Muscle layer of duodenum (tissue), 2 donors: ENCODE results near the gene BTNL2.

Experiments
- H3K27ac ChIP-seq: one replicate; pipeline ENCODE4 v1.7.0; 2013; ENCODE audit warnings: mild to moderate bottlenecking, low read length
- H3K27me3 ChIP-seq: one replicate; pipeline ENCODE4 v1.7.0; 2013; ENCODE audit warnings: low read depth, mild to moderate bottlenecking, control low read depth, low read length
- H3K36me3 ChIP-seq, 2 donors: one replicate each; pipeline ENCODE4 v1.7.0; 2013; ENCODE audit warnings: low read length in 2 of 2, control low read depth in 1 of 2, mild to moderate bottlenecking in 1 of 2; ENCODE audit not compliant: insufficient read depth in 2 of 2, control insufficient read depth in 1 of 2
- H3K4me1 ChIP-seq, 2 donors: one replicate each; pipeline ENCODE4 v1.7.0; 2013; ENCODE audit warnings: low read length in 2 of 2, mild to moderate bottlenecking in 2 of 2, control low read depth in 1 of 2, moderate library complexity in 1 of 2; ENCODE audit not compliant: insufficient read depth in 2 of 2, control insufficient read depth in 1 of 2
- H3K4me3 ChIP-seq, 2 donors: one replicate each; pipeline ENCODE4 v1.7.0; 2013; ENCODE audit warnings: low read length in 2 of 2, low read depth in 1 of 2, mild to moderate bottlenecking in 1 of 2
- H3K9me3 ChIP-seq, 2 donors: one replicate each; pipeline ENCODE4 v1.7.0; 2013; ENCODE audit warnings: low read length in 2 of 2, control low read depth in 1 of 2, mild to moderate bottlenecking in 1 of 2; ENCODE audit not compliant: control insufficient read depth in 1 of 2
- donor health status: healthy.

The BTNL2 gene, protein sequence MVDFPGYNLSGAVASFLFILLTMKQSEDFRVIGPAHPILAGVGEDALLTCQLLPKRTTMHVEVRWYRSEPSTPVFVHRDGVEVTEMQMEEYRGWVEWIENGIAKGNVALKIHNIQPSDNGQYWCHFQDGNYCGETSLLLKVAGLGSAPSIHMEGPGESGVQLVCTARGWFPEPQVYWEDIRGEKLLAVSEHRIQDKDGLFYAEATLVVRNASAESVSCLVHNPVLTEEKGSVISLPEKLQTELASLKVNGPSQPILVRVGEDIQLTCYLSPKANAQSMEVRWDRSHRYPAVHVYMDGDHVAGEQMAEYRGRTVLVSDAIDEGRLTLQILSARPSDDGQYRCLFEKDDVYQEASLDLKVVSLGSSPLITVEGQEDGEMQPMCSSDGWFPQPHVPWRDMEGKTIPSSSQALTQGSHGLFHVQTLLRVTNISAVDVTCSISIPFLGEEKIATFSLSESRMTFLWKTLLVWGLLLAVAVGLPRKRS

DNA sequence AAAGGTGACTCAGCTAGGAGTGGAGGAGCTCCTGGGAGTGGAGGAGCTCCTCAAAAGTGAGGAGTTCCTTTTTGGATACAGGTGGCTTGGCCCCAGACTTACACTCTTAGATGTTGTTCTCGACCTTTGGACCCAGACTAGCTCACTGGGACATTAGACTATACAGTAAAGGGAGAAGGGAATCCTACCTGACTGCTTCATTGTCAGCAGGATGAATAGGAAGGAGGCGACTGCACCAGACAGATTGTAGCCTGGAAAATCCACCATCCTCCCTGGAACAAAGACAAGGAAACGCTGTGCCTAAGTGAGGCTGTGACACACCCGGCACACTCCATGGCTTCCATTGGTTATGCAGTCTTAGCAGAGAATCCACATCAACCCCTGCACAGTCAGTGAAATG lies at the start of gene BTNL2:
Gene BTNL2 (minus strand): TSS at position 325 of the 400 bp plus-strand sequence. CDS start 58 bp downstream, at position 267.
- Histone ChIP-seq H3K27ac (no peak within 1 kb of the TSS), H3K4me1 (no peaks in the 10 kb centered on the region), H3K9me3 (no peaks in the 10 kb centered on the region), H3K27me3 (no peaks in the 10 kb centered on the region), H3K4me3 (no peak within 1 kb of the TSS), H3K36me3 (no peaks in the 10 kb centered on the region)

DNA sequence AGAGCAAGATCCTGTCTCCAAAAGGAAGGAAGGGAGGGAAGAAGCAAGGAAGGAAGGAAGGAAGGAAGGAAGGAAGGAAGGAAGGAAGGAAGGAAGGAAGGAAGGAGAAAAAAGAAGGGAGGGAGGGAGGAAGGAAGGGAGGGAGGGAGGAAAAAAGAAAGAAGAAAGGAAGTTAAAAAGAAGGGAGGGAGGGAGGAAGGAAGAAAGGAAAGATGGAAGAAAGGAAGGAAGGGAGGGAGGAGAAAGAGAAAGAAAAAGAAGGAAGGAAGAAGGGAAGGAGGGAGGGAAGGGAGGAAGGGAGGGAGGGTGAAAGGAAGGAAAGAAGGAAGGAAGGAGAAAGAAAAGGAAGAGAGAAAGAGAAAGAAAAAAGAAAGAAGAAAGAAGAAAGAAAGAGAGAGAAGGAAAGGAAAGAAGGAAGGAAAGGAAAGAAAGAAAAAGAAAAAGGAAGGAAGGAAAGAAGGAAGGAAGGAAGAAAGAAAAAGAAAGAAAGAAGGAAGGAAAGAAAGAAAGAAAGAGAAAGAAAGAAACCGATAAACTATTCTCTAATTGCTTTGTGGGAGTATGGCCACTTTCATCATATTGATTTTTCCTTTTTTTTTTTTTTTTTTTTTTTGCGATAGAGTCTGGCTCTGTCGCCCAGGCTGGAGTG lies 42.2 kb upstream of the BTNL2 start:
- Histone ChIP-seq H3K27me3 (no peaks in the 10 kb centered on the region), H3K9me3 (no peaks in the 10 kb centered on the region), H3K36me3 (peaks cover 0 to 6% of the 10 kb centered on the region in 2 donors), H3K4me3 (no peak overlapping the region), H3K4me1 (no peaks in the 10 kb centered on the region), H3K27ac (no peak overlapping the region)

DNA sequence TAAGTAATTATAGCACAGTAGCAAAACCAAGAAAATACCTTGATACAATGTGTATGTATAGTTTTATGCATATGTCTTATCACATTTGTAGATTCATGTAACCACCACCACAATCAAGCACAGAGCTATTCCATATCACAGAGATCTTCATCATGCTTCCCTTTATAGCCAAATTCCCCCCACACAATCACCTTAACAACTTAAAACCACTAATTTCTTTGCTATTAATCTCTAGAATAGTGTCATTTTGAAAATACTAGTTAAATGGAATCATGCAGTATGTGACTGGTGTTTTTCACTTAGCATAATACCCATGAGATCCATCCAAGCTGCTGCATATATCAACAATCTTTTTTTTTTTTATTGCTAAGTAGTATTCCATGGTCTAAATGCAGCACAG lies 41.0 kb upstream of the BTNL2 start:
- no peaks in the 10 kb centered on the region for H3K4me1 ChIP-seq
- H3K36me3 ChIP-seq, result peaks cover 0 to 19% of the 10 kb centered on the region in 2 donors
- no peaks in the 10 kb centered on the region for H3K9me3 ChIP-seq
- no peak overlapping the region for H3K27ac ChIP-seq
- no peak overlapping the region for H3K4me3 ChIP-seq
- no peaks in the 10 kb centered on the region for H3K27me3 ChIP-seq

DNA sequence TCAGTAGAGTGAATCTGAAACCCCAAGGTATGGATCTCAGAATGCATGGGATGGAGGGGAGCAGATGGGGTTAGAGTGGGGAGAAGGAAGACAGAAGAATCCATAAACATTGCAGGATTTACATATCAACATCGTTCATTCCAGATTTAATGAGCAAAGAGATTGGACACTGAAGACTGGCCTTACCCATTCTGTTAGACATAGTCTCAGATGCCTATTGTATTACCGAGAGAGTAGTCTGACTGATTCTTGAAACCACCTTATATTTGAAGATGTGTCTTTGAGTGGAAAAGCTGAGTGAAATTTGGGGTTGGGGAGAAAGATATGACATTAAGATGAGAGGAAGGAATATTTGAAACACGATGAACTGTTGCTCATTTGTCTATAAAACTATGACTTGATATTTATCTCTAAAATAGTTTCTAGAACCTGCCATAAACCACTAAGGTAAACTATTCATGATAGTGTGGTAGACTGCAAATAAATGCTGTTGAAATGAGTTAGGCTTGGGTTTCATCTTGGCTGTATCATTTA lies 38.4 kb upstream of the BTNL2 start:
- Histone ChIP-seq H3K4me3 (no peak overlapping the region), H3K36me3 (peaks cover 0 to 19% of the 10 kb centered on the region in 2 donors), H3K9me3 (no peaks in the 10 kb centered on the region), H3K4me1 (peaks cover 0 to 3% of the 10 kb centered on the region in 2 donors), H3K27me3 (no peaks in the 10 kb centered on the region), H3K27ac (no peak overlapping the region)

DNA sequence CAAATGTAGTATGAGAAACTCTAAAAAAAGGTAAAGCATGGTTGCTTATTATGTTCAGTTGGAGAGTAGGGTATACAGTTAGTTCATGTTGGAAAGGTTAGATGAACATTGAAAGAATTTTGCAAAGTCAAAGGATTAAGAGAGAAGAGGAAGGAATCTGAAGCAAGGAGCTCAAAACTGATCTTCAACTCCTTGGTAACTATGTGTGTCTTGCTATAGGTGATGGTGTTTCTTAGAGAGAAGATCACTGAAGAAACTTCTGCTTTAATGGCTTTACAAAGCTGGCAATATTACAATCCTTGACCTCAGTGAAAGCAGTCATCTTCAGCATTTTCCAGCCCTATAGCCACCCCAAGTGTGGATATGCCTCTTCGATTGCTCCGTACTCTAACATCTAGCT lies 37.5 kb upstream of the BTNL2 start:
- peaks cover 0 to 19% of the 10 kb centered on the region in 2 donors for H3K36me3 ChIP-seq
- H3K27me3 ChIP-seq, result no peaks in the 10 kb centered on the region
- no peak overlapping the region for H3K27ac ChIP-seq
- H3K4me1 ChIP-seq, result peaks cover 0 to 4% of the 10 kb centered on the region in 2 donors
- H3K4me3 ChIP-seq, result no peak overlapping the region
- no peaks in the 10 kb centered on the region for H3K9me3 ChIP-seq

DNA sequence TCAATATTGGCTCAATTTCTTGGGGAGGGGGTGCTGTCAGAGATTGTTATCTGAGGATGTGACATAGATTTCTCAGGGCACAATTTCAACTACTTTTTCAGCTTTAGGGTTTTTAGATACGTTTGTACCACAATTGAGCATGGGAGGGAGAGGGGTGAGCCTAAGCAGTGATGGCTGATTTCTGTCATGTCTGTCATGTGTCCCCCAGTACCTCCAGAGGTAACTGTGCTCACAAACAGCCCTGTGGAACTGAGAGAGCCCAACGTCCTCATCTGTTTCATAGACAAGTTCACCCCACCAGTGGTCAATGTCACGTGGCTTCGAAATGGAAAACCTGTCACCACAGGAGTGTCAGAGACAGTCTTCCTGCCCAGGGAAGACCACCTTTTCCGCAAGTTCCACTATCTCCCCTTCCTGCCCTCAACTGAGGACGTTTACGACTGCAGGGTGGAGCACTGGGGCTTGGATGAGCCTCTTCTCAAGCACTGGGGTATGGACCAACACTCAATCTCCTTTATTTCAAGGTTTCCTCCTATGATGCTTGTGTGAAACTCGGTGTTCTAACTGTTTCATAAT lies 36.1 kb upstream of the BTNL2 start:
- H3K9me3 ChIP-seq, result no peaks in the 10 kb centered on the region
- H3K36me3 ChIP-seq, result peaks cover 0 to 19% of the 10 kb centered on the region in 2 donors
- H3K27ac ChIP-seq, result no peak overlapping the region
- H3K4me1 ChIP-seq, result peaks cover 0 to 4% of the 10 kb centered on the region in 2 donors
- H3K27me3 ChIP-seq, result no peaks in the 10 kb centered on the region
- no peak overlapping the region for H3K4me3 ChIP-seq

DNA sequence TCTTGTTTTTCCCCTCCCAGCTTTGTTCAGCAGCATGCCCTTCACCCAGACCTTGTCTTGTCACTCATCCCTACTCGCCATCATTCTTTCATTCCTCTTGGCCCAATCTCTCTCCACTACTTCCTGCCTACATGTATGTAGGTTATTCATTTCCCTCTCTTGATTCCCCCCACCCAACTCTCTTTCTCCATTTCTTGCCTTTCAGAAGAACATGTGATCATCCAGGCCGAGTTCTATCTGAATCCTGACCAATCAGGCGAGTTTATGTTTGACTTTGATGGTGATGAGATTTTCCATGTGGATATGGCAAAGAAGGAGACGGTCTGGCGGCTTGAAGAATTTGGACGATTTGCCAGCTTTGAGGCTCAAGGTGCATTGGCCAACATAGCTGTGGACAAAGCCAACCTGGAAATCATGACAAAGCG lies 35.3 kb upstream of the BTNL2 start:
- peaks cover 0 to 19% of the 10 kb centered on the region in 2 donors for H3K36me3 ChIP-seq
- no peaks in the 10 kb centered on the region for H3K27me3 ChIP-seq
- no peaks in the 10 kb centered on the region for H3K9me3 ChIP-seq
- no peak overlapping the region for H3K27ac ChIP-seq
- H3K4me1 ChIP-seq, result peaks cover 0 to 4% of the 10 kb centered on the region in 2 donors
- peak overlapping the region in 1 of 2 donors; percentile 1 for H3K4me3 ChIP-seq

DNA sequence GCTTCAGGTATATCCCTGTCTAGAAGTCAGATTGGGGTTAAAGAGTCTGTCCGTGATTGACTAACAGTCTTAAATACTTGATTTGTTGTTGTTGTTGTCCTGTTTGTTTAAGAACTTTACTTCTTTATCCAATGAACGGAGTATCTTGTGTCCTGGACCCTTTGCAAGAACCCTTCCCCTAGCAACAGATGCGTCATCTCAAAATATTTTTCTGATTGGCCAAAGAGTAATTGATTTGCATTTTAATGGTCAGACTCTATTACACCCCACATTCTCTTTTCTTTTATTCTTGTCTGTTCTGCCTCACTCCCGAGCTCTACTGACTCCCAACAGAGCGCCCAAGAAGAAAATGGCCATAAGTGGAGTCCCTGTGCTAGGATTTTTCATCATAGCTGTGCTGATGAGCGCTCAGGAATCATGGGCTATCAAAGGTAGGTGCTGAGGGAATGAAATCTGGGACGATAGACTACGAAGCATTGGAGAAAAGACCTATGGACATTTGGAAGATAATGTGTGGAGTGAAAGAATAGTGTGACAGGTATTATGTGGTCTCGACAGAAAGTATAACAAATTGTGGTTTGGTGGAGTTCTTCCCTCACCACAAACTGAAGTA lies 32.7 kb upstream of the BTNL2 start, which contains the start of gene HLA-DRA:
Gene HLA-DRA (plus strand): TSS at position 286 of the 613 bp plus-strand sequence. CDS start 64 bp downstream, at position 350.
- Histone ChIP-seq H3K4me3 (peak within 1 kb of the TSS; percentile 43 to 92), H3K36me3 (peaks cover 0 to 18% of the 10 kb centered on the region in 2 donors), H3K4me1 (peaks cover 0 to 4% of the 10 kb centered on the region in 2 donors), H3K27ac (peak within 1 kb of the TSS; percentile 95), H3K27me3 (no peaks in the 10 kb centered on the region), H3K9me3 (no peaks in the 10 kb centered on the region)

DNA sequence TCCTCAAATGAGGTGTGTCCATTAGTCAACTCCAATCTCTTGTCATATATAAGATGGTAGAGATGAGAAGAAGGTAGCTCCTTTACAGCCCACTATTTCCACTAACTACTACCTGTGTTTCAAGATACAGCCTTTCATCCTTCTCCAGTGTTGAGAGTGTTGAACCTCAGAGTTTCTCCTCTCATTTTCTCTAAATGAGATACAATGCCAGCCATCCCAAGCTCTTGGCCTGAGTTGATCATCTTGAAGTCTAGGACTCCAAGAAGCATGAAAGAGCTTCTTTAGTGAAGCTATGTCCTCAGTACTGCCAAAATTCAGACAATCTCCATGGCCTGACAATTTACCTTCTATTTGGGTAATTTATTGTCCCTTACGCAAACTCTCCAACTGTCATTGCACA lies 32.2 kb upstream of the BTNL2 start:
- H3K4me1 ChIP-seq, result peaks cover 0 to 4% of the 10 kb centered on the region in 2 donors
- no peaks in the 10 kb centered on the region for H3K27me3 ChIP-seq
- H3K27ac ChIP-seq, result peak overlapping the region; percentile 95
- peak overlapping the region in 1 of 2 donors; percentile 92 for H3K4me3 ChIP-seq
- H3K9me3 ChIP-seq, result no peaks in the 10 kb centered on the region
- H3K36me3 ChIP-seq, result peaks cover 0 to 13% of the 10 kb centered on the region in 2 donors

DNA sequence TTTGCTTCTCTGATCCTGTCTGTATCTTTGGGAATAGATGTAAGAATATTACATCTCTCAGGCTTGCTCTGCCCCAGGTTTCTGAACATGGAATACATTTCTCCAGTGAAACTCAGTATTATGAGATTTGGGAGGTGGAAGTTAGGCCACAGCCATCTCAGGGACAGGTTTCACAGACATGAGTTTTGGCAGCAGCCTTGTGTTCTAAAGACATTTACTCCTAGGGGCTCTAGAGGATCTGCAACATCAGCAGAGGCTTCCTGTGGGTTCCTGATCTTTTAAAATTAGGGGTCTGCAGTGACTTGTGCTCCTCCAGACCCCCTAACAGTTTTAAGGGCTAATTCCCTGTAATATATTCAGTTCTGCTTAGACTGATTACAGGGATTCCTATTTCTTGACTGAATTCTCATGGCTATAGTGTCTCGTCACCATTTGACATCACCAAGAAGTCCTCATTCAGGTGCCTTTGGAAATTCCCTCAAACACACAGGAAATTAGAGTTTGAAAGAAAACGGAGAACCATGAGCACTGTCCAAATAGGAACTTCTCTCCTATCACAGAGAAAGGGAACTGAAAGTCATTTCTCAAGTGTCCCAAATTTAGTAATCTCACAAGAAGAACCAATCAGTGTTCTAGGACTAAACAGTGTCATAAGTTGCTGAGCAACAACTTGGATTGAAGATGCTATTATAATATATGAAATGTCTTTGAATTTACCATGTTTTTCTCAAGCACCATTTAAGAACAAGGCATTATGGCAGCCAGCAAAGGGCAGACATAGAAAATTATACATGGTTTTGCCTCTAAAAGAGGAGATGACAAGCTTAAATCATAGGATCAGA lies 30.2 kb upstream of the BTNL2 start:
- Histone ChIP-seq H3K4me3 (no peak overlapping the region), H3K27ac (peak overlapping the region; percentile 72), H3K27me3 (no peaks in the 10 kb centered on the region), H3K36me3 (no peaks in the 10 kb centered on the region), H3K9me3 (no peaks in the 10 kb centered on the region), H3K4me1 (peaks cover 0 to 4% of the 10 kb centered on the region in 2 donors)
